GM12878 (cell line): ENCODE data around the gene MRTFB. TPM values are rescaled to one million over a fixed set of nuclear protein-coding genes. Genes with fewer than 3 reads are reported as not detected.

Experiments
- BHLHE40 ChIP-seq, 2 experiments: fragments of 450-650 bp in 1 of 2; IDR thresholded peaks; 2 replicates each; pipeline ENCODE4 v1.6.1; 2011 to 2017; ENCODE audit warnings: low read depth in 2 of 2, borderline replicate concordance in 1 of 2, improper control_type of control experiment in 1 of 2, low read length in 1 of 2, mild to moderate bottlenecking in 1 of 2
- CEBPZ ChIP-seq: fragments of 150-350 bp; IDR thresholded peaks from 2 replicates; pipeline ENCODE4 v1.6.1; 2016; ENCODE audit warnings: low read depth, low read length
- DPF2 ChIP-seq: fragments of 450-650 bp; IDR thresholded peaks from 2 replicates; pipeline ENCODE4 v1.6.1; 2017; ENCODE audit warnings: mild to moderate bottlenecking
- PAX8 ChIP-seq: fragments of 450-650 bp; IDR thresholded peaks from 2 replicates; pipeline ENCODE4 v1.6.1; 2017; ENCODE audit warnings: mild to moderate bottlenecking, moderate library complexity
- POLR2AphosphoS5 ChIP-seq: IDR thresholded peaks from 2 replicates; pipeline ENCODE4 v1.6.1; 2011; ENCODE audit warnings: mild to moderate bottlenecking, low read length, inconsistent platforms
- SP1 ChIP-seq: IDR thresholded peaks from one replicate; pipeline ENCODE4 v1.6.1; 2011; ENCODE audit warnings: low read depth, low read length
- ZBTB4 ChIP-seq: fragments of 450-650 bp; formaldehyde crosslinking; IDR thresholded peaks from 2 replicates; pipeline ENCODE4 v1.4.0; 2022; ENCODE audit warnings: mild to moderate bottlenecking, moderate library complexity
- polyA plus RNA-seq, 11 experiments: library from polyadenylated mRNA; depleted of rRNA in 4 of 11; unstranded in 6 of 11; stranded (reverse) in 5 of 11; fragments of >200 nt; fragmentation: Nextera tagmentation in 4 of 11; fragmentation: Illumina TruSeq in 1 of 11; extraction: Ambion mirVana in 4 of 11; extraction: Trizol in 1 of 11; gene quantifications; 1 replicate in 1 of 11; 2 replicates in 10 of 11; pipeline versions ENCODE4 v1.2.1 to v1.2.3, GENCODE V29; 2011 to 2016; ENCODE audit warnings: inconsistent platforms in 2 of 11, missing spikeins in 2 of 11, low read depth in 1 of 11
- total RNA-seq, 4 experiments: library from RNA; depleted of rRNA in 3 of 4; stranded (reverse); fragments of >200 nt in 3 of 4; fragmentation: Illumina TruSeq in 1 of 4; extraction: Trizol in 1 of 4; gene quantifications; 2 replicates each; pipeline versions ENCODE4 v1.2.1 to v1.2.3, GENCODE V29; 2013 to 2021

MRTFB gene
- total and polyA plus RNA-seq, 10 of the 15 experiments (the other 5 are each of a cell fraction or from before 2014, with no cell fraction given), result 2.1 to 14.3 (median 8.0) TPM

- no peak for TF ChIP-seq CEBPZ
- no peak for TF ChIP-seq POLR2AphosphoS5
- no peak for TF ChIP-seq SP1
- no peak for TF ChIP-seq PAX8
- no peak for TF ChIP-seq BHLHE40 (IDR thresholded peaks at IDR 0.05; ENCODE audit: borderline replicate concordance in 1 of 2, low read depth in 2 of 2, low read length in 1 of 2)
- no peak for TF ChIP-seq ZBTB4 (CRISPR knock-in tag)
- TF ChIP-seq DPF2, result no peak
These were observed 28.4 kb upstream of the MRTFB start (continued) for GRCh38 chr16:14042706-14043105.
